AG04449 (cell line): ENCODE results near the gene MON2.

Experiments
- CTCF ChIA-PET: fragments of 350-600 bp; formaldehyde crosslinking; extraction: SDS; loops from one replicate; lab custom pipeline; 2021; ENCODE audit warnings: antibody characterized with exemption; lab: Yijun Ruan, JAX
- POLR2A ChIA-PET: fragments of 400-600, 350-600 bp; formaldehyde crosslinking; extraction: SDS; loops from one replicate; lab custom pipeline; 2020; ENCODE audit warnings: antibody characterized with exemption, inconsistent platforms; lab: Yijun Ruan, JAX
- DNase-seq: peaks from one replicate; pipeline ENCODE4 v3.0.0-alpha.2; 2010; ENCODE audit warnings: low read depth, low spot score
- H3K4me3 ChIP-seq: 2 replicates; pipeline ENCODE4 v1.5.1; 2011; ENCODE audit warnings: low read depth, mild to moderate bottlenecking, control low read depth, low read length
- CTCF ChIP-seq: IDR thresholded peaks from one replicate; pipeline ENCODE4 v1.5.1; 2011; ENCODE audit warnings: mild to moderate bottlenecking, moderate library complexity, low read length, control low read depth, inconsistent platforms; ENCODE audit not compliant: insufficient read depth; ENCODE audit errors: missing control alignments

Gene MON2

DNA sequence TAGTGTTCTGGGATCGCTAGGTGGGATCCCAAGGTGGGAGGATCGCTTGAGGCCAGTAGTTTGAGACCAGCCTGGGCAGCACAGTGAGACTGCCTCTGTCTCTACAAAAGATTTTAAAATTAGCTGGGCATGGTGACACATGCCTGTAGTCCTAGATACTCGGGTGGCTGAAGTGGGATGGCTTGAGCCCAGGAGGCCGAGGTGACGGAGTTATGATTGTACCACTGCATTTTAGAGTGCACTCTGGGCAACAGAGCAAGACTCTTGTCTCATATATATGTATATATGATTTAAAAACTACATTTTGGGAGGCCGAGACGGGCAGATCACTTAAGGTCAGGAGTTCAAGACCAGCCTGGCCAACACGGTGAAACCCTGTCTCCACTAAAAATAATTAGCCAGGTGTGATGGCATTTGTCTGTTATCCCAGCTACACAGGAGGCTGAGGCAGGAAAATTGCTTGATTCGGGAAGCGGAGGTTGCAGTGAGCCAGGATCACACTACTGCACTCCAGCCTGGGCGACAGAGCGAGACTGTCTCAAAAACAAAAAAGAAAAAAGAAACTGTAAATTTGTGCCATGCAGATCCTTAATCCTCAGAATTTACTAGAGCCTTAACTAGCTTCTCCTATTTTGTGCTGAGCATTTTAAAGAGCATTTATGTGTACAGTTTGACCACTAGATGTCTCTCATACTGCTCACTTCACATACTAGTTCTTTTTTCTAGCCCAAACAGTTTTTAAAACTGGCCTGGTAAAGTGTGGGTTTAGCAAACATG is 114.8 kb downstream of the MON2 start:
- no peak for DNase-seq
- ChIA-PET CTCF (interaction anchor here (0.6 to 11.7 kb wide), 33 partner anchors 8 to 489 kb away, joined by 3 to 347 read pairs (median 6); no protein-coding TSS in a partner anchor), POLR2A (interaction anchor here (0.6 to 1.3 kb wide), 2 partner anchors 22 to 25 kb away, joined by 3 read pairs; no protein-coding TSS in a partner anchor)
- peak; percentile 51 for TF ChIP-seq CTCF
- no peak overlapping the region for H3K4me3 ChIP-seq

GRCh38 chr12:62582065-62582366 is 115.4 kb downstream of the MON2 start:
- ChIA-PET CTCF (interaction anchor here (0.6 to 11.7 kb wide), 29 partner anchors 8 to 488 kb away, joined by 3 to 347 read pairs (median 7); no protein-coding TSS in a partner anchor), POLR2A (interaction anchor here (1.3 kb wide), 1 partner anchor 21 kb away, joined by 3 read pairs; no protein-coding TSS in a partner anchor)
- no peak for TF ChIP-seq CTCF
- no peak overlapping the region for H3K4me3 ChIP-seq
- DNase-seq, result no peak

GRCh38 chr12:62584619-62585018 is 118.0 kb downstream of the MON2 start:
- no peak for DNase-seq
- no peak overlapping the region for H3K4me3 ChIP-seq
- CTCF ChIA-PET, result interaction anchor here (1.1 to 11.7 kb wide), 6 partner anchors 8 to 229 kb away, joined by 3 to 347 read pairs (median 16); no protein-coding TSS in a partner anchor
- POLR2A ChIA-PET, result no interaction called here
- TF ChIP-seq CTCF, result no peak

DNA sequence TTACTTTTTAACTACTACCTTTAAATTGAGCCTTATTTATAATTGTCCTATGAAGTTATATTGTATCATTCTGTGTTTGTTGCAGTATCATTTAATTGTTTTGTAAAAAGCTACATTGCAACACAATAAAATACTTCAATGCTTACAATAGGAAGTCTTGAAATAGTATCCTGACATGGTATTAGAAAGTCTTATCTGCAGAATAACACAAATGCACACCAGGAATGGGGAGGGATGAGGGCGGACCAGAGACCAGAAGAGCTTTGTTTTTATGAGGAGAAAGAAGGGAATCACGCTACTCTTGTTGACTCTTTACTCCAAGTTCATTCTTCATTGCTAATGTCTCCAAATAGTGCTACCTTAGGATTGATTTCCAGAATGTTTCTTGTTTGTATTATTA is 120.2 kb downstream of the MON2 start:
- ChIA-PET CTCF (interaction anchor here (1.1 to 11.7 kb wide), 5 partner anchors 19 to 226 kb away, joined by 3 to 347 read pairs (median 3); no protein-coding TSS in a partner anchor), POLR2A (interaction anchor here (0.8 to 1.1 kb wide), 2 partner anchors 15 to 16 kb away, joined by 3 to 4 read pairs; no protein-coding TSS in a partner anchor)
- no peak overlapping the region for H3K4me3 ChIP-seq
- no peak for TF ChIP-seq CTCF
- DNase-seq, result no peak

GRCh38 chr12:62588916-62589315 is 122.3 kb downstream of the MON2 start:
- no peak overlapping the region for H3K4me3 ChIP-seq
- TF ChIP-seq CTCF, result no peak
- CTCF ChIA-PET, result interaction anchor here (1.0 to 6.8 kb wide), 7 partner anchors 6 to 207 kb away, joined by 3 to 65 read pairs (median 3); no protein-coding TSS in a partner anchor
- no peak for DNase-seq
- POLR2A ChIA-PET, result interaction anchor here (0.6 kb wide), 1 partner anchor 14 kb away, joined by 4 read pairs; no protein-coding TSS in a partner anchor

GRCh38 chr12:62597253-62597652 is 130.6 kb downstream of the MON2 start:
- no peak overlapping the region for H3K4me3 ChIP-seq
- DNase-seq, result no peak
- CTCF ChIA-PET, result no interaction called here
- TF ChIP-seq CTCF, result no peak
- POLR2A ChIA-PET, result no interaction called here
